Thyroid gland (tissue), 4 donors: ENCODE results near the gene LSM3. TPM values are rescaled to one million over a fixed set of nuclear protein-coding genes. Genes with fewer than 3 reads are reported as not detected.

ENCODE experiments used
- DNase-seq, 2 donors: peaks; one replicate each; pipeline ENCODE4 v3.0.0-alpha.2; 2019
- H3K27ac ChIP-seq, 3 donors: fragments of 200-600 bp; sonication (generic); 1 replicate in 2 of 3; 2 replicates in 1 of 3; pipeline ENCODE4 v1.5.1; 2016 to 2019; ENCODE audit warnings: mild to moderate bottlenecking in 1 of 3, moderate library complexity in 1 of 3
- H3K27me3 ChIP-seq: fragments of 200-600 bp; sonication (generic); one replicate; pipeline ENCODE4 v1.5.1; 2019
- H3K36me3 ChIP-seq, 2 donors: fragments of 200-600 bp; sonication (generic); one replicate each; pipeline ENCODE4 v1.5.1; 2016 to 2019
- H3K4me1 ChIP-seq, 2 donors: fragments of 200-600 bp; sonication (generic); one replicate each; pipeline ENCODE4 v1.5.1; 2017 to 2019
- H3K4me3 ChIP-seq, 3 donors: fragments of 200-600 bp; sonication (generic); replicated peaks in 1 of 3; 1 replicate in 2 of 3; 2 replicates in 1 of 3; pipeline ENCODE4 v1.5.1; 2016; ENCODE audit warnings: mild to moderate bottlenecking in 1 of 3
- H3K9me3 ChIP-seq: fragments of 200-600 bp; sonication (generic); one replicate; pipeline ENCODE4 v1.5.1; 2017
- POLR2A ChIP-seq, 2 donors: fragments of 450-650 bp; IDR thresholded peaks; one replicate each; pipeline ENCODE4 v1.6.1; 2017; ENCODE audit warnings: antibody characterized with exemption in 2 of 2, mild to moderate bottlenecking in 2 of 2, moderate library complexity in 1 of 2
- WGBS, 2 donors: methylation state at CpG; one replicate each; pipeline ENCODE4 v1.1.5; 2017; 5-methylcytosine and 5-hydroxymethylcytosine counted together
- intact Hi-C: fragments of 100-400 bp; cut with DNase I; formaldehyde crosslinking; loops from one replicate; pipeline ENCODE4 v1.15.1; 2023
- total RNA-seq, 4 donors: library from RNA; depleted of rRNA; stranded (reverse); fragments of >200 nt; gene quantifications; one replicate each; pipeline ENCODE4 v1.2.3, GENCODE V29; 2016
- TF ChIP-seq, protein P1 (sequence below), 6 experiments: fragments of 200-600 bp in 3 of 6; fragments of 450-650 bp in 3 of 6; sonication (generic) in 3 of 6; IDR thresholded peaks; one replicate each; pipeline ENCODE4 v1.5.1; 2016 to 2019; ENCODE audit warnings: antibody characterized with exemption in 6 of 6, mild to moderate bottlenecking in 2 of 6, inconsistent platforms in 1 of 6, moderate library complexity in 1 of 6

LSM3 gene
- total RNA-seq, 4 donors from 2014 or later = 9.9 to 15.6 (median 15.3) TPM

DNA sequence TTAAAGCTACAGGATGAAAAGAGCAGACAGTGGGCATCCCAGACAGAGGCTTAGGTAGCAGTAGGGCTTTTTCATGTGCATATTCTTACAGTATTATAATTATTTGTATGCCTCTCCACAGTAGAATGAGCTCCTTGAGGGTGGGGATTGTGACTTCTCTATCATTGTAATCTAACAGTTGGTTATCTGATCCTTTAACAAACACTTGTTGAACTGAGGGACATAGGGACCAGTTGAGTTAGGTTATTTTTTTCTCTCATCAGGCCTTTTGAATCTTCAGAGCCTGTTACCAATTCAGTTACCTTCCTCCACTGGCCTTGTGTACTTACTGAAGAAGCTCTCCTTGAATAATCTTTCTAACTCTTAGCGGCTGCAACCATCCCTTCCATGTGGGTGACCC lies 1.2 kb downstream of the LSM3 start:
- 94 to 100% methylated on average over 1 of the region's 1 CpG for WGBS, 2 donors
- no peaks in the 10 kb centered on the region for H3K27me3 ChIP-seq
- DNase-seq = no peak
- peaks cover 5 to 14% of the 10 kb centered on the region in 2 donors for H3K36me3 ChIP-seq
- peaks cover 31 to 35% of the 10 kb centered on the region in 2 donors for H3K4me1 ChIP-seq
- intact Hi-C loops = loop anchor here (10.0 kb wide), 1 partner anchor 55 kb away; the partner anchor contains the start of genes CHCHD4 and TMEM43
- H3K9me3 ChIP-seq = no peaks in the 10 kb centered on the region
- H3K27ac ChIP-seq = no peak overlapping the region
- TF ChIP-seq POLR2A (IDR thresholded peaks at IDR 0.05) = no peak
- TF ChIP-seq, protein P1, sequence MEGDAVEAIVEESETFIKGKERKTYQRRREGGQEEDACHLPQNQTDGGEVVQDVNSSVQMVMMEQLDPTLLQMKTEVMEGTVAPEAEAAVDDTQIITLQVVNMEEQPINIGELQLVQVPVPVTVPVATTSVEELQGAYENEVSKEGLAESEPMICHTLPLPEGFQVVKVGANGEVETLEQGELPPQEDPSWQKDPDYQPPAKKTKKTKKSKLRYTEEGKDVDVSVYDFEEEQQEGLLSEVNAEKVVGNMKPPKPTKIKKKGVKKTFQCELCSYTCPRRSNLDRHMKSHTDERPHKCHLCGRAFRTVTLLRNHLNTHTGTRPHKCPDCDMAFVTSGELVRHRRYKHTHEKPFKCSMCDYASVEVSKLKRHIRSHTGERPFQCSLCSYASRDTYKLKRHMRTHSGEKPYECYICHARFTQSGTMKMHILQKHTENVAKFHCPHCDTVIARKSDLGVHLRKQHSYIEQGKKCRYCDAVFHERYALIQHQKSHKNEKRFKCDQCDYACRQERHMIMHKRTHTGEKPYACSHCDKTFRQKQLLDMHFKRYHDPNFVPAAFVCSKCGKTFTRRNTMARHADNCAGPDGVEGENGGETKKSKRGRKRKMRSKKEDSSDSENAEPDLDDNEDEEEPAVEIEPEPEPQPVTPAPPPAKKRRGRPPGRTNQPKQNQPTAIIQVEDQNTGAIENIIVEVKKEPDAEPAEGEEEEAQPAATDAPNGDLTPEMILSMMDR (IDR thresholded peaks at IDR 0.05) = no peak
- H3K4me3 ChIP-seq = no peak overlapping the region

DNA sequence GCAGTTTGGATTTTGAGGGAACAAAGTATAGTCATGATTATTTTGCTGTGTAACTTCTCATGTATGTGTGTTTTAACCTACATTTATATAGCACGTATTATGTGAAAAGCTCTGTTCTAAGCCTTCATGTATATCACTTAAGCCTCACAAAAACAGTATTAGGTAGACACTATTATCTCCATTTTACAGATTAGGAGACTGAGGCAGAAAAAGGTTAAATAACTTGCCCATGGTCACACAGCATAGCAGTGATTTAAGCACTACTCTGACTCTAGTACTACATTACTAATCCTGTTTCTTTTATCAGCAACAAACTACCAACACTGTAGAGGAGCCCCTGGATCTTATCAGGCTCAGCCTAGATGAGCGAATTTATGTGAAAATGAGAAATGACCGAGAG lies 2.6 kb downstream of the LSM3 start:
- intact Hi-C loops = no loop called here
- Histone ChIP-seq H3K27me3 (no peaks in the 10 kb centered on the region), H3K36me3 (peaks cover 5 to 25% of the 10 kb centered on the region in 2 donors), H3K4me1 (peaks cover 21 to 22% of the 10 kb centered on the region in 2 donors), H3K27ac (no peak overlapping the region), H3K4me3 (no peak overlapping the region), H3K9me3 (no peaks in the 10 kb centered on the region)
- DNase-seq = no peak
- TF ChIP-seq POLR2A (IDR thresholded peaks at IDR 0.05) = no peak
- TF ChIP-seq, protein P1 (IDR thresholded peaks at IDR 0.05) = no peak
- 95% methylated on average over 3 of the region's 3 CpGs for WGBS, 2 donors

DNA sequence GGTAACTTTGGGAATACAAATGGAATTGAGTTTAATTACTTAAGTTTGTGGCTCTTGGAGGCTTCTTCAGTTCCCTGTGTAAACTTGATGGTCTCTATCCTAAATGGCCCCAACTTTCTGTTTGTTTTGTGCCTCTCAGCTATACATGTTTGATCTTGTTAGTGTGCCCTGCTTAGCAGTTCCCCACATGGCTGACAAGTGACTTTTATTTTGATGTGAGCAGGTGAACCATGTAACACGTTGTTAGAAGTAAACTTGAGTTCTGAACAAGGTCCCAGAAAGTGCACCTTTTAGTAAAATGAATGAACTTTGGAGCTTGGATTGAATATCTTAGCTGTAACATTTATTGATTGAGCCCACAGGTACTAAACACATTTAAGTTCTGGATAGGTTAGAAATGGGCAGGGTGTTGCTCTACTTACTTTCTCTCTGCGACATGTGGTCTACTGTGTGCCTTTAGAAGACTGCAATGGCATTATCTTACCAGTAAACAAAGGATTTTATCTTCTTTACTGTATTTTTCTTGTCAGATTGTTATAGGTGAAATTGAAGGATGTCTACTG lies 4.5 kb downstream of the LSM3 start:
- Histone ChIP-seq H3K27me3 (no peaks in the 10 kb centered on the region), H3K27ac (no peak overlapping the region), H3K4me3 (no peak overlapping the region), H3K9me3 (no peaks in the 10 kb centered on the region), H3K4me1 (peaks cover 8 to 17% of the 10 kb centered on the region in 2 donors), H3K36me3 (peaks cover 12 to 29% of the 10 kb centered on the region in 2 donors)
- intact Hi-C loops = no loop called here
- TF ChIP-seq, protein P1 (IDR thresholded peaks at IDR 0.05) = no peak
- TF ChIP-seq POLR2A (IDR thresholded peaks at IDR 0.05) = no peak
- WGBS, 2 donors = 53 to 54% methylated on average over 2 of the region's 2 CpGs
- no peak for DNase-seq

DNA sequence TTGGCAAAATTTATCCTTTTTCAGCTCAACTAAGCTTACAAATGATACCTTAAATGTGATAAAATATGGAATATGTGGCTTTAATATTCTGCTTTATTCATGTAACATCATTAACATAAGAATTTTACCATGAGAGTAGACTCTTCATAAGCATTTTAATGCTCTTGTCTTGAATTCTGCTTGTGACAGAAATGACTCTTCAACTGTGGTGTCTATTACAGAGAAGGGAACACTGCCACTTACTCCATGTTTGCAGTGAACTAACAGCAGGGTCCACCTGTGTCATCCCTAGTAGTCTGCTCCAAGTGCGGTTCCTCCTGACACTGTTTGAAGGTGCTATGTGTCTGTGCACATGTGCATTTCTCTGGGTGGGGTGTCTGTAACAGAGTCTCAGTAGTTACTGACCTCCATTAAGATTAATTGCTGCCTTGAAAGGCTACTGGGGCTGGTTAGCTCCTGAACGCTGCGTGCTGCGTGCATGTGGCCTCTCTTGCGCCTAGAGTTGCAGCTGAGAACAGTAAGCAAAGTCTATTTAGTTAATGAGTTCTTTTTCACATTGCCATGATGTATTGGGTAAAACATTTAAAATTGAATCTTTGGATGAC lies 8.3 kb downstream of the LSM3 start:
- H3K4me3 ChIP-seq = no peak overlapping the region
- H3K27me3 ChIP-seq = no peaks in the 10 kb centered on the region
- TF ChIP-seq, protein P1 (IDR thresholded peaks at IDR 0.05) = no peak
- TF ChIP-seq POLR2A (IDR thresholded peaks at IDR 0.05) = no peak
- intact Hi-C loops = no loop called here
- 99 to 100% methylated on average over 5 of the region's 5 CpGs for WGBS, 2 donors
- no peak for DNase-seq
- H3K4me1 ChIP-seq = peaks cover 0 to 4% of the 10 kb centered on the region in 2 donors
- no peak overlapping the region for H3K27ac ChIP-seq
- no peaks in the 10 kb centered on the region for H3K9me3 ChIP-seq
- H3K36me3 ChIP-seq = peaks cover 12 to 25% of the 10 kb centered on the region in 2 donors

DNA sequence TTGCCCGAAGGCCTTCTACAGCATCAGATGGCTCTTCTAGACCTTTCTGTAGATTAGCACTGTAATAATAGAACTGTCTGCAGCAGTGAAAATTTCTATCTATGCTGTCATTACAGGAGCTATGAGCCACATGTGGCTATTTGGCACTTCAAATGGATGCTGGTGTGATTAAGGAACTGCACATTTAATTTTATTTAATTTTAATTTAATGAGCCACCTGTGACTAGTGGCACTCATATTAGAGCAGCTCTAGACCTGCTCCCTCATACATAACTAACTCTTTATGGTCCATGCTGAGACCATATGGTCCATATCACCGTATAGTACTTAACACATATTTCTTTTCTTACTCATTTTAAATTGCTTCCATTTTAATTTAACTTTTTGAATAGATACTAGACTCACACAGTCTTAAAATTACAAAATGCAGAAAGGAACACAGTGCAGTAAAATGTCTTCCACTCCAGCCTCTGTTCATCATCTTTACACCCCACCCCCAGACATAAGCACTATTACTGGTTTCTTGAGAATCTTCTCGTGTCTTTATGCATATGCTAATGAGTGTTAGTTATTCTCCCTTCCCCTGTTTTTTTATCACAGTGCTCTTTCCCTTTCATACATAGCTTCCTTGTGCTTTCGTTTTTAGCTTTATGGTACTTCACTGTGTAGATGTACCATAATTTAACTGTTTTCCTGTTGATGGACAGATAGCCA lies 9.6 kb downstream of the LSM3 start:
- no peaks in the 10 kb centered on the region for H3K4me1 ChIP-seq
- H3K9me3 ChIP-seq = no peaks in the 10 kb centered on the region
- WGBS, 2 donors = 72 to 93% methylated on average over 4 of the region's 4 CpGs
- no peak for TF ChIP-seq POLR2A (IDR thresholded peaks at IDR 0.05)
- TF ChIP-seq, protein P1 (IDR thresholded peaks at IDR 0.05) = no peak
- H3K36me3 ChIP-seq = peaks cover 12 to 19% of the 10 kb centered on the region in 2 donors
- H3K27me3 ChIP-seq = no peaks in the 10 kb centered on the region
- DNase-seq = no peak
- H3K4me3 ChIP-seq = no peak overlapping the region
- no peak overlapping the region for H3K27ac ChIP-seq
- intact Hi-C loops = no loop called here
